ENCODE measurements around the gene POLR1D.

GRCh38 chr13:27654816-27655215 is 33.1 kb downstream of the POLR1D start:
- TF ChIP-seq POLR2AphosphoS5 (IDR thresholded peaks at IDR 0.05) (no peak), CTCF (IDR thresholded peaks at IDR 0.05 in 8 of 11, conservative IDR thresholded peaks at IDR 0.05 in 3 of 11) (no peak), POLR2A (IDR thresholded peaks at IDR 0.05) (no peak)

Measured in spleen (tissue), 7 donors.